ENCODE results near the gene DPH2. TPM values are rescaled to one million over a fixed set of nuclear protein-coding genes. Genes with fewer than 3 reads are reported as not detected.

The DPH2 gene
- total and polyA plus RNA-seq, 2 experiments from 2014 or later: 16.7 to 42.9 TPM

DNA sequence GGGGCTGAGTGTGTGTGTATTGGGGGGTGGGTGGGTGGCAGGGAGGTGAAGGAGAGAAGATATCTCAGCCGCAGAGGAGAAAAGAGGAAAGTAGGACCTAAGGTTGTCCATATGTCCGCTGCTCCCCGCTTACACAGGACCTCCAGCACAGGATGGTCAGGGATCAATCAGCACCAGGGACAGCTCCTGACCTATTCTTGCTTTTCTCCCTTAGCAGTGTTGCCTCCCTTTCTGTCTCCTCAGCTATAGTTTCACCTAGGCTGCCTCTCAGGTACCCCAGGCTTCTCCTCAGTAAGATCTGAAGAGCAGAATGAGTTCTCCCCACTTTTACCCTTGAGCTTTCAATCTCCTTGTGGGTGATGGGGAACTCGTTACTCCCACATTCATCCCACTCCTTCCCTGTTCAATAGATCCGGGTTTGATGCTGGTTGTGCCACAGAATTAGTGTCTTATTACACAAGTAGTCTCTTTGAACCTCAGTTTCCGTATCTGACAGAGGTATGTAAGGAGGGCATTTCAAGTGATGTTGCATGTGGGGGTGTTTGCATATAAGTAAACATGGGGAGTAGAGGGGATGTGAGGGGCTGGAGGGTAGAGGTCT is 1.4 kb upstream of the DPH2 start:
- peaks cover 9% of the 10 kb centered on the region for H3F3A ChIP-seq (ENCODE audit: insufficient read depth)
- no peak for TF ChIP-seq EZH2phosphoT487 (IDR thresholded peaks at IDR 0.05; ENCODE audit: insufficient read depth, low read depth)
- no peak for TF ChIP-seq EZH2 (IDR thresholded peaks at IDR 0.05; ENCODE audit: insufficient read depth, poor library complexity, severe bottlenecking)
- H2AFZ ChIP-seq: no peak overlapping the region
- H3K9ac ChIP-seq: no peak overlapping the region
- peaks cover 7% of the 10 kb centered on the region; the same call in 1 of the 2 replicates for H3K4me1 ChIP-seq (ENCODE audit: insufficient read depth)
- in situ Hi-C loops (cut with MboI): no loop called here
- no peak overlapping the region for H3K4me2 ChIP-seq (ENCODE audit: unreplicated experiment)
- H3K4me3 ChIP-seq: no peak overlapping the region
- no peaks in the 10 kb centered on the region for H3K9me3 ChIP-seq (ENCODE audit: low read depth)
- peaks cover 15% of the 10 kb centered on the region for H3K79me2 ChIP-seq (ENCODE audit: insufficient read depth)
- H3K9me2 ChIP-seq (ENCODE audit: insufficient read depth): no peaks in the 10 kb centered on the region
- H3K27me3 ChIP-seq (replicated peaks; ENCODE audit: insufficient read depth): no peaks in the 10 kb centered on the region
- no peak overlapping the region for H3K27ac ChIP-seq
- peak; percentile 51 for DNase-seq
- 75 to 96% methylated on average over 3 to 6 of the region's 6 CpGs for WGBS, 2 experiments (ENCODE audit: low coverage in 1 of 2, low lambda C conversion rate in 2 of 2, missing lambda C conversion rate in 2 of 2)
- no peaks in the 10 kb centered on the region for H4K20me1 ChIP-seq (ENCODE audit: insufficient read depth)
- no peaks in the 10 kb centered on the region for H3K36me3 ChIP-seq (ENCODE audit: low read depth)

DNA sequence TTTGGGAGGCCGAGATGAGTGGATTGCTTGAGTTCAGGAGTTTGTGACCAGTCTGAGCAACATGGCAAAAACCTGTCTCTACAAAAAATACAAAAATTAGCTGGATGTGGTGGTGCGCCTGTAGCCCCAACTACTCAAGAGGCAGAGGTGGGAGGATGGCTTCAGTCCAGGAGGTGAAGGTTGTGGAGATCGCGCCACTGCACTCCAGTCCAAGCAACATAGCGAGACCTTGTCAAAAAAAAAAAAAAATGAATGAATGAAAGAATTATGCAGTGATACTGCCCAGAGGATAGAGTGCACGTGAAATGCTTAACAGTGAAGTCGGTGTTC is 429 bp upstream of the DPH2 start:
- H3K9me2 ChIP-seq (ENCODE audit: insufficient read depth): no peaks in the 10 kb centered on the region
- no peaks in the 10 kb centered on the region for H4K20me1 ChIP-seq (ENCODE audit: insufficient read depth)
- 59 to 62% methylated on average over 7 of the region's 7 CpGs for WGBS, 2 experiments (ENCODE audit: low coverage in 1 of 2, low lambda C conversion rate in 2 of 2, missing lambda C conversion rate in 2 of 2)
- TF ChIP-seq EZH2 (IDR thresholded peaks at IDR 0.05; ENCODE audit: insufficient read depth, poor library complexity, severe bottlenecking): no peak
- TF ChIP-seq EZH2phosphoT487 (IDR thresholded peaks at IDR 0.05; ENCODE audit: insufficient read depth, low read depth): no peak
- H3K4me1 ChIP-seq (ENCODE audit: insufficient read depth): peaks cover 7% of the 10 kb centered on the region; the same call in 1 of the 2 replicates
- H3F3A ChIP-seq (ENCODE audit: insufficient read depth): peaks cover 15% of the 10 kb centered on the region
- H3K36me3 ChIP-seq (ENCODE audit: low read depth): no peaks in the 10 kb centered on the region
- H3K4me3 ChIP-seq: peak overlapping the region; percentile 31; the same call in 1 of the 2 replicates
- no peak overlapping the region for H2AFZ ChIP-seq
- H3K4me2 ChIP-seq (ENCODE audit: unreplicated experiment): no peak overlapping the region
- in situ Hi-C loops (cut with MboI): no loop called here
- DNase-seq: no peak
- H3K9ac ChIP-seq: no peak overlapping the region
- H3K27me3 ChIP-seq (replicated peaks; ENCODE audit: insufficient read depth): no peaks in the 10 kb centered on the region
- no peaks in the 10 kb centered on the region for H3K9me3 ChIP-seq (ENCODE audit: low read depth)
- H3K27ac ChIP-seq: no peak overlapping the region
- H3K79me2 ChIP-seq (ENCODE audit: insufficient read depth): peaks cover 15% of the 10 kb centered on the region

DNA sequence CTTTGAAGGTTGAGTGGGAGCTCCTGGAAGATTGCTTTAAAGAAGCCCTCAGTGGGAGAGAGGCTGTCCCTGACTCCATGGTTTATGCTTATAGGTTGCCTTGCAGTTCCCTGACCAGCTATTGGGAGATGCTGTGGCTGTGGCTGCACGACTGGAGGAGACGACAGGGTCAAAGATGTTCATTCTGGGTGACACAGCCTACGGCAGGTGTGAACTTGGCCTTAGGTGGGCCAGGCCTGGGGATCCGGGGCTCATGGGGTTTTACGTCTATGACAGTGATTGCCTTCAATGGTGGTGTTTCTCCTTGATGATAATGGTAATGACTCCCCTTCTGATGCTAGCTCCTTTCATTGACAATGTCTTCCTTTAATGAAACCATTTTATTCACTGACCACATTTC is 692 bp downstream of the DPH2 start:
- Histone ChIP-seq H3K27ac (0 out of 2 replicates have a peak overlapping the region, but pooled peaks have one; percentile 19), H3K27me3 (replicated peaks; ENCODE audit: insufficient read depth) (no peaks in the 10 kb centered on the region), H3K9me3 (ENCODE audit: low read depth) (no peaks in the 10 kb centered on the region), H3K4me2 (ENCODE audit: unreplicated experiment) (peak overlapping the region; percentile 78), H2AFZ (peak overlapping the region; percentile 85; the same call in 1 of the 2 replicates), H3K9me2 (ENCODE audit: insufficient read depth) (no peaks in the 10 kb centered on the region), H3K4me1 (ENCODE audit: insufficient read depth) (peaks cover 7% of the 10 kb centered on the region; the same call in 1 of the 2 replicates), H3K36me3 (ENCODE audit: low read depth) (no peaks in the 10 kb centered on the region), H3F3A (ENCODE audit: insufficient read depth) (peaks cover 15% of the 10 kb centered on the region), H3K4me3 (peak overlapping the region; percentile 97), H3K79me2 (ENCODE audit: insufficient read depth) (peaks cover 22% of the 10 kb centered on the region), H3K9ac (peak overlapping the region; percentile 82), H4K20me1 (ENCODE audit: insufficient read depth) (no peaks in the 10 kb centered on the region)
- TF ChIP-seq EZH2 (IDR thresholded peaks at IDR 0.05; ENCODE audit: insufficient read depth, poor library complexity, severe bottlenecking) (no peak), EZH2phosphoT487 (IDR thresholded peaks at IDR 0.05; ENCODE audit: insufficient read depth, low read depth) (no peak)
- in situ Hi-C loops (cut with MboI): no loop called here
- peak; percentile 33 for DNase-seq
- WGBS, 2 experiments (ENCODE audit: low coverage in 1 of 2, low lambda C conversion rate in 2 of 2, missing lambda C conversion rate in 2 of 2): 32 to 36% methylated on average over 5 of the region's 5 CpGs

DNA sequence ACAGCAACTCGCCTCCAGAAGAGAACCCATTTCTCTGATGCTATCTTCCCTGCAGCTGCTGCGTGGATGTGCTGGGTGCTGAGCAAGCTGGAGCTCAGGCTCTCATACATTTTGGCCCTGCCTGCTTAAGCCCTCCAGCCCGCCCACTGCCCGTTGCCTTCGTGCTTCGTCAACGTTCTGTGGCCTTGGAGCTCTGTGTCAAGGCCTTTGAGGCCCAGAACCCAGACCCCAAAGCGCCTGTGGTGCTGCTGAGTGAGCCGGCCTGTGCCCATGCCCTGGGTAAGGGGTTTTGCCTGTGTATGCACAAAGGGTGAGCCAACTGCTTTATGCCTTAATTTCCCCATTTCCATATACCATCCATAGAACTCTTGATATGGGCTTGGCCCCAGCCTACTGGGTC is 1.1 kb downstream of the DPH2 start:
- Histone ChIP-seq H3F3A (ENCODE audit: insufficient read depth) (peaks cover 15% of the 10 kb centered on the region), H2AFZ (no peak overlapping the region), H4K20me1 (ENCODE audit: insufficient read depth) (no peaks in the 10 kb centered on the region), H3K27ac (no peak overlapping the region), H3K27me3 (replicated peaks; ENCODE audit: insufficient read depth) (no peaks in the 10 kb centered on the region), H3K9me2 (ENCODE audit: insufficient read depth) (no peaks in the 10 kb centered on the region), H3K79me2 (ENCODE audit: insufficient read depth) (peaks cover 26% of the 10 kb centered on the region), H3K4me1 (ENCODE audit: insufficient read depth) (peaks cover 9% of the 10 kb centered on the region; the same call in 1 of the 2 replicates), H3K9ac (peak overlapping the region; percentile 82), H3K36me3 (ENCODE audit: low read depth) (no peaks in the 10 kb centered on the region), H3K4me2 (ENCODE audit: unreplicated experiment) (peak overlapping the region; percentile 78), H3K4me3 (peak overlapping the region; percentile 97), H3K9me3 (ENCODE audit: low read depth) (no peaks in the 10 kb centered on the region)
- TF ChIP-seq EZH2 (IDR thresholded peaks at IDR 0.05; ENCODE audit: insufficient read depth, poor library complexity, severe bottlenecking) (no peak), EZH2phosphoT487 (IDR thresholded peaks at IDR 0.05; ENCODE audit: insufficient read depth, low read depth) (no peak)
- DNase-seq: no peak
- in situ Hi-C loops (cut with MboI): no loop called here
- 90% methylated on average over 9 of the region's 9 CpGs for WGBS, 2 experiments (ENCODE audit: low coverage in 1 of 2, low lambda C conversion rate in 2 of 2, missing lambda C conversion rate in 2 of 2)
